H7 (cell line): ENCODE results near the gene RBMS1. TPM values are rescaled to one million over a fixed set of nuclear protein-coding genes. Genes with fewer than 3 reads are reported as not detected.

Source experiments
- DNase-seq: peaks from one replicate; pipeline ENCODE4 v3.0.0; 2012
- H3K27me3 ChIP-seq: 2 replicates; pipeline ENCODE4 v1.6.0; 2011; ENCODE audit warnings: mild to moderate bottlenecking, low read length; ENCODE audit not compliant: control insufficient read depth, insufficient read depth
- H3K36me3 ChIP-seq: replicated peaks from 2 replicates; pipeline ENCODE4 v1.5.1; 2011; ENCODE audit warnings: low read length; ENCODE audit not compliant: control insufficient read depth, insufficient read depth
- H3K4me3 ChIP-seq: 2 replicates; pipeline ENCODE4 v1.5.1; 2011; ENCODE audit warnings: low read depth, mild to moderate bottlenecking, control low read depth, low read length, moderate library complexity; ENCODE audit not compliant: insufficient read depth
- total RNA-seq: library from RNA; depleted of rRNA; stranded (reverse); fragments of >200 nt; shearing (Covaris generic); gene quantifications from 2 replicates; pipeline ENCODE4 v1.2.3, GENCODE V29; 2014

Gene RBMS1
- total RNA-seq, 1 experiment from 2014 or later = 46.7 TPM

GRCh38 chr2:160319700-160320099, 173.9 kb downstream of the RBMS1 start:
- Histone ChIP-seq H3K36me3 (no peaks in the 10 kb centered on the region), H3K4me3 (no peak overlapping the region), H3K27me3 (no peaks in the 10 kb centered on the region)
- no peak for DNase-seq

GRCh38 chr2:160318218-160318617, 175.4 kb downstream of the RBMS1 start:
- Histone ChIP-seq H3K4me3 (no peak overlapping the region), H3K36me3 (no peaks in the 10 kb centered on the region), H3K27me3 (no peaks in the 10 kb centered on the region)
- DNase-seq = no peak

GRCh38 chr2:160317181-160318099, 176.2 kb downstream of the RBMS1 start:
- Histone ChIP-seq H3K36me3 (no peaks in the 10 kb centered on the region), H3K27me3 (no peaks in the 10 kb centered on the region), H3K4me3 (no peak overlapping the region)
- DNase-seq = no peak

DNA sequence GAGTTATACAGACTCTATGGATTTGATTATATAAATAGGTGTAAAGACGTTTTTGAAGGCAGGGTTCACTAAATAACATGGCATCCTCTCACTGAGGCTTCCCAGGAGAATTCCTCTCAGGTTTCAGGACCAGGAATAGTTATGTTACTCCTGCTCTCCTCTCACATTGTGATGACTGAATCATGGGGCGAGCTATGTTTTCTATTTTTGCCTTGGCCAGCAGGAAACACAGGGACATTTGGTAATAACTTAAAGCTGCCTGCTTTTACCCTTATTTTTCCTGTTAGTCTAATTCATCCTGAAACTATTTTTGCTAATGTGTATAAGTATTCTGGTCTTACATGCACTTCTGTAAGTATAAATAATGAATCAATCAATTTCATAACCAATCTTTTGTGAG, 178.3 kb downstream of the RBMS1 start:
- DNase-seq = no peak
- no peaks in the 10 kb centered on the region for H3K36me3 ChIP-seq
- no peaks in the 10 kb centered on the region for H3K27me3 ChIP-seq
- no peak overlapping the region for H3K4me3 ChIP-seq

GRCh38 chr2:160310118-160310828, 183.3 kb downstream of the RBMS1 start:
- no peak for DNase-seq
- H3K27me3 ChIP-seq = no peaks in the 10 kb centered on the region
- no peak overlapping the region for H3K4me3 ChIP-seq
- H3K36me3 ChIP-seq = no peaks in the 10 kb centered on the region

- Histone ChIP-seq H3K27me3 (no peaks in the 10 kb centered on the region), H3K36me3 (no peaks in the 10 kb centered on the region), H3K4me3 (no peak overlapping the region)
- no peak for DNase-seq
Measured at GRCh38 chr2:160309585-160309984, 184.0 kb downstream of the RBMS1 start.

- H3K4me3 ChIP-seq = no peak overlapping the region
- no peaks in the 10 kb centered on the region for H3K36me3 ChIP-seq
- no peak for DNase-seq
- H3K27me3 ChIP-seq = no peaks in the 10 kb centered on the region
Measured at GRCh38 chr2:160308915-160309314, 184.7 kb downstream of the RBMS1 start.

DNA sequence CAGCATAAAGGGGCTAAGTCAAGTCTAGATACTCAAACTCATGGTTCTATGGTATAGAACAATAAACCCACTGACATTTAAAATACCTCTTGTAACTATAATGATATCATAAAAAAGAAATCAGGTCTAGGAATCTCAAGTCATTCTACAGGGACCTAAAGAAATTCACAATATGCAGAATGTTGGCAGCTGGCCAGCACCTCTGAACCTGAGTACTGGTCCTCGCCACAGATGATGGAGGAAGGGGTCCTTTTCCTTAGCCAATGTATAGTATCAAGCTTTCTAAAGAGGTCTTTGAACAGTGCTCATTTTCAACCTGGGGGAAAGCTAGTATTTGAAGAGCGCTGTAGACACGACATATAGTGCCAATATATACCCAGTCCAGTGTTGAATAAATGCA, 185.1 kb downstream of the RBMS1 start:
- H3K4me3 ChIP-seq = no peak overlapping the region
- no peaks in the 10 kb centered on the region for H3K27me3 ChIP-seq
- H3K36me3 ChIP-seq = no peaks in the 10 kb centered on the region
- no peak for DNase-seq

DNA sequence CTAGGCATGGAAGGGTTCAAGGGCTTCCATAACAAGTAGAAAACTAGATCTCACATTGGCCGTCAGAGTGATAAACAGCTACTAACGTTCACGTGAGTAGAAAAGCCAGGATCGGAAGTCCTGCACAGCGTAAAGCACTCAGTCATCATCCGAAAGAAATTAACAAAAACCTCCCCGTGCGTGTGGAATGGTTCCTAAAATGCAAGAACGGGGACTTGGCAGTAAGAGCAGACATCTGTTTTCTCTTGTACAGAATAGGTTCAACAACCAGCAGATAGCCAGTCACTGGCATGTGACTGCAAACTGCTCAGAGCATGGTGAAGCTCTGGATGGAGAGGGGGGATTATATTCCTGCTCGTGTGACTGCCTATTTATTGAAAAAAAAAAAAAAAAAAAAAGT, 186.6 kb downstream of the RBMS1 start:
- no peak for DNase-seq
- Histone ChIP-seq H3K4me3 (no peak overlapping the region), H3K36me3 (no peaks in the 10 kb centered on the region), H3K27me3 (no peaks in the 10 kb centered on the region)

- Histone ChIP-seq H3K36me3 (no peaks in the 10 kb centered on the region), H3K4me3 (no peak overlapping the region), H3K27me3 (no peaks in the 10 kb centered on the region)
- DNase-seq = no peak
Measured at GRCh38 chr2:160305081-160305750, 188.4 kb downstream of the RBMS1 start.

GRCh38 chr2:160303527-160303926, 190.1 kb downstream of the RBMS1 start:
- no peak overlapping the region for H3K4me3 ChIP-seq
- H3K36me3 ChIP-seq = no peaks in the 10 kb centered on the region
- DNase-seq = no peak
- no peaks in the 10 kb centered on the region for H3K27me3 ChIP-seq

DNA sequence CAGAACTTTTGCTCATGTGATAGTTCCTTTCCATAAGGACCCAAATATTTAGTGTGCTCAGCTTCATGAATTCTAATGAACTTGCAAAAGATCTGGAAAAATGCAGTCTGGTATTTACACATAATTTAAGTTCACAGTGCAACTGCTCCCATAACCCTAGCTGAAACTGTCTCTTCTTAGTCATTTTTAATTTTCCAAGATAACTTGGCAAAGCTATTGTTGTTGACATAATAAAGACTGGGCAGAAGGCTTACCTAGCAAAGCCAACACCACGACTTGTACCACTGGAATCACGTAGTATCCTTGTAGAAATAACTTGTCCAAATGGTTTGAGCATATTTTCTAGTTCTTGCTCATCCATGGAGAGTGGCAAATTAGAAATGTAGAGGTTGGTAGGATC, 190.5 kb downstream of the RBMS1 start:
- Histone ChIP-seq H3K27me3 (no peaks in the 10 kb centered on the region), H3K36me3 (no peaks in the 10 kb centered on the region), H3K4me3 (no peak overlapping the region)
- no peak for DNase-seq

- DNase-seq = no peak
- Histone ChIP-seq H3K27me3 (no peaks in the 10 kb centered on the region), H3K4me3 (no peak overlapping the region), H3K36me3 (no peaks in the 10 kb centered on the region)
Measured at GRCh38 chr2:160301420-160301819, 192.2 kb downstream of the RBMS1 start.

- H3K36me3 ChIP-seq = no peaks in the 10 kb centered on the region
- H3K27me3 ChIP-seq = no peaks in the 10 kb centered on the region
- H3K4me3 ChIP-seq = no peak overlapping the region
- DNase-seq = no peak
Measured at GRCh38 chr2:160300203-160300602, 193.4 kb downstream of the RBMS1 start.

GRCh38 chr2:160299540-160299939, 194.1 kb downstream of the RBMS1 start:
- Histone ChIP-seq H3K36me3 (no peaks in the 10 kb centered on the region), H3K4me3 (no peak overlapping the region), H3K27me3 (no peaks in the 10 kb centered on the region)
- no peak for DNase-seq
